IPS-NIHi11 (cell line): ENCODE data around the gene TMEM240.
A peak's percentile ranks its signal among the peaks of the same experiment; 100 is the strongest.
"Not testable (repeated sequence)": the region's sequence is repeated elsewhere in the genome, so short reads cannot be mapped to it uniquely, and the experiment has no call there.

Experiments used
- DNase-seq: peaks from one replicate; pipeline ENCODE4 v3.0.0; 2012; ENCODE audit warnings: mixed read lengths, low spot score

The TMEM240 gene

GRCh38 chr1:1495461-1495975 lies 44.9 kb downstream of the TMEM240 start:
- DNase-seq, result peak; percentile 18

- DNase-seq, result not testable (repeated sequence)
These were observed 46.1 kb downstream of the TMEM240 start for GRCh38 chr1:1494311-1494710.

- peak; percentile 1 for DNase-seq
These were observed 48.8 kb downstream of the TMEM240 start for GRCh38 chr1:1491601-1492000.

- peak; percentile 4 for DNase-seq
These were observed 49.7 kb downstream of the TMEM240 start for GRCh38 chr1:1490633-1491230.

- no peak for DNase-seq
These were observed 50.6 kb downstream of the TMEM240 start for GRCh38 chr1:1489861-1490260.

- peak; percentile 1 for DNase-seq
These were observed 51.2 kb downstream of the TMEM240 start for GRCh38 chr1:1489231-1489630.

- peak; percentile 1 for DNase-seq
These were observed 52.7 kb downstream of the TMEM240 start for GRCh38 chr1:1487701-1488100.

- DNase-seq, result peak; percentile 8
These were observed 54.6 kb downstream of the TMEM240 start for GRCh38 chr1:1485755-1486317.

GRCh38 chr1:1484976-1485750 lies 55.3 kb downstream of the TMEM240 start:
- peak; percentile 1 for DNase-seq
